Loucy (cell line): ENCODE data around the gene COA1.

ENCODE experiments used
- CTCF ChIP-seq: fragments of 200-600 bp; sonication (generic); conservative IDR thresholded peaks from 2 replicates; pipeline ENCODE4 v1.5.1; 2014; ENCODE audit warnings: mild to moderate bottlenecking, antibody characterized with exemption, low read length
- EZH2phosphoT487 ChIP-seq: fragments of 200-600 bp; IDR thresholded peaks from 2 replicates; pipeline ENCODE4 v1.6.1; 2018; ENCODE audit warnings: antibody characterized with exemption, mild to moderate bottlenecking, moderate library complexity, borderline replicate concordance

GRCh38 chr7:43771128-43771527, 41.8 kb upstream of the COA1 start:
- TF ChIP-seq EZH2phosphoT487, result no peak
- no peak for TF ChIP-seq CTCF
